NCI-H128 (cell line): ENCODE data around the gene TICAM2.

Source experiments
- DNase-seq: peaks from one replicate; lab custom pipeline; 2025; ENCODE audit not compliant: unreplicated experiment; lab: John Stamatoyannopoulos, UW

The TICAM2 gene

DNA sequence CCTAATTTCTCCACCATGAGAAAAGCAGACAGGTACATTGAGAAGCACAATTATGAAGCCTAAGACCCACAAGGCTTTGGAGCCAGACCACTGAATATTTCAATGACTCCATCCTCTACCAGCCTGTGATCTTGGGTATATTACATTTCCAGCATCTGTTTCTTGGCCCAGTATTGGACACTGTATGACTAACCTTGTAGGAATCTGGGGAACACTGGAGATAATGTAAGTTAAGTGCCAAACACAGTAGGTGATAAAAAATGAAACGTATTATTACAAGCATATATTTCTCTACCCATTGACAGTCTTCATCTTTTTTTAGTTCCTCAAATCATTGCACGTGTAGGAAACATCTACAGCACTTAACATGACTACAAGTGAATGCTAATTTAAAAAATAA lies 29.1 kb downstream of the TICAM2 start:
- DNase-seq: no peak

- DNase-seq: no peak
These were observed 30.8 kb downstream of the TICAM2 start for GRCh38 chr5:115571441-115571878.

GRCh38 chr5:115568668-115569067 lies 33.6 kb downstream of the TICAM2 start:
- no peak for DNase-seq

DNA sequence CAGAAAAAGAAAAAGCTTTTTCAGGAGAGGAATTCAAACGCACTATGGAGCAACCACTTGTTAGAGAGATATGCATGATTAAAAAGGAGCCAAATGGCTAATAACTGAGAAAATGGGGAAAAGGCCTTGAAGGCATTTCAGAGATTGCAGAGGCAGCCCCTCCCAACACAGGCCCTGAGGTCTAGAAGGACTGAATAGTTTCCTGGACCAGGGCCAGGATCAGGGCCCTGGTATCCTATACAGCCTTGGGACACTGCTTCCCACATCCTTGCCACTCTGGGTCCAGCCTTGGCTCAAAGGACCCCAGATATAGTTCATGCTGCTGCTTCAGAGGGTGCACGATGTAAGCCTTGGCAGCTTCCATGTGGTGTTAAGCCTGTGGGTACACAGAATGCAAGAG lies 37.0 kb downstream of the TICAM2 start:
- no peak for DNase-seq

DNA sequence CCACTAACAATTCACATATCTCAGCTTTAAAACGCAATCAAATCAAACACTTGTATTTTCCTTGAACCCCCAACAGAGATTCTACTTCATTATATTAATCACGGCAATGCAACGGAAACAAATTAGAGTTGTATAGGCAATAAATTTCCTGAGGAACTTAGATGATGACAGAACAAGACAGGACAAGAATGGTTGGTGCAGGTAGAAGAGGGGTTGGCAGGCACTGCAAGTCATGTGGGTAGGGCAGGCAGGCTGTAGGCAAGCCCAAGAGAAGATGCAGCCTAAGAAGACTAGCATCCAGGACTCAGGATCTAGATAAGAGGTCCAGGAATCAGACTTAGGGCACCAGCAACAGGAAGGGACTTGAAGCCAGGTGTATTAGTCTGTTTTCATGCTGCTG lies 41.1 kb downstream of the TICAM2 start:
- no peak for DNase-seq

DNA sequence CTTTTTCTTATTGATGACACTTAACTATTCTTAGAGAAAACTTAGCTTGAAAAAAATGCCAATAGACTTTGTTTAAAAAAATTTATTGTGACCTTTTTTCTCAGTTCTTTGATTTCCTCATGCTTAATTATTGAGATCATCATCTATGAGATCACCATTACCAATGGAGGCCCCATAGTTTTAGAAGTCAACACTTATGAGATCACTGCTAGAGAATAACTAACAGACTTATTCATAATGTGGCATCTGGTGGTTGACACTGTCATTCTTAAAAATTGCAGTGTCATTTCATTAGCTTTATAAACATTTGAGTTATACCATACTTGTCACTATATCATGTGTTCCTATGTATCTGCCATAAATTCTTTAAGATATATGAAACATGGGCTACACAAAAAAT lies 42.8 kb downstream of the TICAM2 start:
- DNase-seq: no peak

- no peak for DNase-seq
These were observed 43.8 kb downstream of the TICAM2 start for GRCh38 chr5:115558388-115558956.

GRCh38 chr5:115557667-115558387 lies 44.5 kb downstream of the TICAM2 start:
- DNase-seq: no peak

- no peak for DNase-seq
These were observed 46.0 kb downstream of the TICAM2 start for GRCh38 chr5:115556276-115556675.

- DNase-seq: no peak
These were observed 47.1 kb downstream of the TICAM2 start for GRCh38 chr5:115555084-115555633.

DNA sequence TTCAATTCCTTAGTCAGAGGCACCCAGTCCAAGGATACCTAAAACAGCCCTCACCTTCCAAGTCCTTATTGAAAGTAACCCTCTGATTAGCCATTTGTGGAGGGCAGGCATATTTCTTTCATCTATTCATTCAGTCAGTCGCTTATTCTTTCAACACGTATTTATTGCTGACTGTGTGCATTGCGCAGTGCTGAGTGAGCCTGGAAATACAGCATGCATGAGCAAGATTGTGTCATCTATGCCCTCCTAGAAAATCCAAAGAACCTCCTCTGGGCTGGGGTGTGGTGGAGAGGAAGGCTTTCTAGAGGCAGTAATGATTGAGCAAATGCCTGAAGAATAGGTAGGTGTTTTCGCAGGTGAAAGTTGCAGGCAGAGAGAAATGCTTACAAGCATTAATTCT lies 49.2 kb downstream of the TICAM2 start:
- no peak for DNase-seq

- no peak for DNase-seq
These were observed 50.9 kb downstream of the TICAM2 start for GRCh38 chr5:115551415-115551814.

DNA sequence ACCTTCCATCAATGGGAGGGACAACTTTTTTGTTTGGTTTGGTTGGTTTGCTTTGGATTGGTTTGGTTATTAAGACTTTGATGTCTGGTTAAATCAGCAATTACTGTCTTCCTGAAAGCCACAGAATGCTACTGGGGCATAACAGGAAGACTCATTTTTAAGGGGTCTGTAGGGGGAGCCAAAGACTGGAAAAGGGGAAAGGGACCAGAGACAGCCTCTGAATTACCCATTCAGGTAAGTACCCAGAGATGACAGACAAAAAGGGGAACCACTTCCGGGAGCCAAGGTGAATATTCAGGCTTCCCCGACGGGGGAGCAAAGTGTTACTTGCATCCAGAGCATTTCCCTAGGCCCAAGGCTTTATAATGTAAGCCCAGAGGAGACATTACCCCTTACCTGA lies 53.1 kb downstream of the TICAM2 start:
- DNase-seq: no peak

DNA sequence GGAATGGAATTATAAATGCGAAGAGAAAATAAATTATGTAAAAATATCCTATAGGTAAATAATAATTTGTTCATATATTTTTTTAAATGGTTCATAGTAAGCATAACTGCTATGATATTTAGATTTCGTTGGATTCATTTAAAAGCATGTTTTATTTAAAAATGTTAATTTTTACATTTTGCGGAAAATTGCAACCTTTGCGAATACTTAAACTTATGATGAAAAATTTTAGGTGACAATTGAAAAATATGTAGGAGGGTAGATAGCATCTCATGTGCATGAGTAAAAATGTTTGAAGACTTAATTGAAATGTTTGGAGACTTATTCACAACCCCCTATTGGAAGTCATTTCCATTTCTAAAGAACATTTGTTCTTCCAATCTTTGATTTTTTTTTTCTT lies 53.6 kb downstream of the TICAM2 start:
- no peak for DNase-seq

GRCh38 chr5:115545351-115545882 lies 56.9 kb downstream of the TICAM2 start:
- no peak for DNase-seq

DNA sequence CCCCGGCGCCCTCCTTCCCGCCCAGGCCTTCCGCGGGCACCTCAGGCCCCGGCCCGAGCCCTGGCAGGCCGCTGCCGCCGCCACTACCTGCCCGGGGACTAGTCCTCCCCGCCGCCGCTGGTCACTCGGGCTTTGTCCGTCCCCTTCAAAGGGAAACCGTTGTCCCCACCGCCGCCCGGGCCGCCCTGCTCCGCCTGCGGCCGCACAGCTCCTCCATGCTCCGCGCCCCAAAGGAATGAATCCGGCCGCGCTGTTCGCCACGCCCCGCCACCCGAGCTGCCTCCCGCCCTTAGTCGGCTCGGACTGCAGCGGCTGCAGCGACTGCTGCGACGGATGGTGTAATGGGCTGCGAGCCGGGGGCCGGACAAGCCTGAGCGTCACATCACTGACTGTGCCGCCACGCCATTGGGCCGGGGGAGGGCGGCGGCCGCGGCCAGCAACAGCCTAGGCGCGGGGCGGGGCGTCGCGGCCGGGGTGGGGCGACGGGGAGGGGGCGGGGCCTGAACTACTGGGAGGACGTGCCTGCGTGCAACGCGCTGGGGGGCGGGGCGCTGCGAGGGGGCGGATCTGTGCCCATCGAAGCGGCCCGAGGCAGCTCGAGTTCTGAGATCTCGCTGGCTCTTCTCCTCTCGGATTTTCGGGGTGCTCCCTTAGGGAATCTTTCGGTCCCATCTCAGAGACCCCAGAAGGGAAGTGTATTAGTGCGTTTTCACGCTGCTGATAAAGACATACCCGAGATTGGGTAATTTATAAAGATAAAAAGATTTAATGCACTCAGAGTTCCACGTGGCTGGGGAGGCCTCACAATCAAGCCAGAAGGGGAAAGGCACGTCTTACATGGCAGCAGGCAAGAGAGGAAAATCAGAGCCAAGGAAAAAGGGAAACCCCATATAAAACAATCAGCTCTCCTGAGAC lies 57.6 kb downstream of the TICAM2 start, which contains the start of gene FEM1C:
TSS of gene FEM1C (minus strand) at position 340 of the 915 bp plus-strand sequence. CDS start 1,282 bp downstream, outside the sequence.
- peak; percentile 56 for DNase-seq

GRCh38 chr5:115544043-115544435 lies 58.2 kb downstream of the TICAM2 start:
- no peak for DNase-seq

- DNase-seq: no peak
These were observed 58.8 kb downstream of the TICAM2 start for GRCh38 chr5:115543365-115544042.

DNA sequence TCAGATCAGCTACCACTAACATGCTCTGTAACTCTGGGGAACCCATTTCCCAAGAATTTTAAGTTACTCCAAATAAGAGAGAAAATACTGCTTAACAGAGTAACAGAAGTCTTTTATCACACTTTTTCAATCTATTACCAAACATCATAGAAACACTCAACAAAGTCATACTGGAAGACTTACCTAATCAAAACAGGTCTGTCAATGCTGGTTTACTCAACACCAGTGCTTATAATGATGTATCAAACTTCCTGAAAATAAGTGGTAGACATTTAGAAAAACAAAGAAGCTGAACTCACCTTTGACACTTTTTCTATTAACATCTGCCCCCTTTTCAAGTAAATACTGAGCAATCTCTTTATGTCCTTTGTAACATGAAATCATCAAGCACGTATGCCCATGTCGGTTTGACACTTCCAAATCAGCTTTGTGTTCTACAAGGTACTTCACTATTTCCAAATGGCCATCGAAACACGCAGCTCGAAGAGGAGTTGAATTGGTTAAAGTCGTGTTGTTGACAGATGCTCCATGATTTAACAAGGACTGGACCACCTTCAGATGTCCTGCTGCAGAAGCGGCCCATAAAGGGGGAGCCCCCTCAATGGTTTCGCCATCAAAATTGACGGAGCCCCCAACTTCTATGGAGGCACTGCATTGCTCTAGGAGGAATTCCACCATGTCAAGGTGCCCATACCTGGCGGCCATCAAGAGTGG lies 59.5 kb downstream of the TICAM2 start:
- DNase-seq: no peak

- DNase-seq: no peak
These were observed 60.2 kb downstream of the TICAM2 start for GRCh38 chr5:115542086-115542485.
